HepG2 (cell line): ENCODE data around the gene STMN3. TPM values are rescaled to one million over a fixed set of nuclear protein-coding genes. Genes with fewer than 3 reads are reported as not detected.

ENCODE experiments used
- ATAC-seq: fragments of 200-7000 bp; cut with Tn5 transposase; 3 replicates; pipeline ENCODE4 v1.9.1; 2020; ENCODE audit warnings: mild to moderate bottlenecking, moderate library complexity
- BruUV-seq: library from RNA; stranded (reverse); fragments of 400-500 nt; replicated peaks from 2 replicates; lab custom pipeline; 2021; lab: Mats Ljungman, UMichigan
- CTCF ChIA-PET: fragments of 300-600 bp; formaldehyde crosslinking; extraction: SDS; loops from one replicate; lab custom pipeline; 2021; ENCODE audit warnings: low total read pairs, inconsistent platforms, low intra/inter-chr PET ratio; lab: Yijun Ruan, JAX
- POLR2A ChIA-PET: fragments of 350-600 bp; sonication (Branson Sonifier 250); formaldehyde crosslinking; loops from one replicate; lab custom pipeline; 2020; ENCODE audit warnings: antibody characterized with exemption, inconsistent platforms; lab: Yijun Ruan, JAX
- DNase-seq: peaks from one replicate; pipeline ENCODE4 v3.0.0-alpha.2; 2015; ENCODE audit warnings: low spot score
- FAIRE-seq: peaks from 3 replicates; lab custom pipeline; 2011; peaks lifted over from hg19 to GRCh38; lab: Jason Lieb, UNC
- H2AFZ ChIP-seq: one replicate; pipeline ENCODE4 v1.6.1; 2011; ENCODE audit warnings: low read length, inconsistent platforms
- H3K27ac ChIP-seq: fragments of 300-600 bp; 3 replicates; pipeline ENCODE4 v1.8.0; 2011; ENCODE audit warnings: mixed run types, mild to moderate bottlenecking, mixed read lengths, low read length, inconsistent platforms; ENCODE audit not compliant: insufficient read depth; ENCODE audit errors: extremely low read length
- H3K27me3 ChIP-seq, 2 experiments: fragments of 200-600 bp in 1 of 2; 2 replicates in 1 of 2; 3 replicates in 1 of 2; pipeline versions ENCODE4 v1.6.0 to v1.8.0; 2011; ENCODE audit warnings: low read length in 2 of 2, mild to moderate bottlenecking in 2 of 2, moderate library complexity in 2 of 2, inconsistent platforms in 1 of 2; ENCODE audit not compliant: insufficient read depth in 2 of 2, control insufficient read depth in 1 of 2
- H3K36me3 ChIP-seq, 2 experiments: fragments of 200-600 bp in 1 of 2; replicated peaks in 1 of 2; 2 replicates in 1 of 2; 3 replicates in 1 of 2; pipeline versions ENCODE4 v1.5.1 to v1.8.0; 2011; ENCODE audit warnings: low read length in 2 of 2, inconsistent platforms in 1 of 2; ENCODE audit not compliant: insufficient read depth in 2 of 2, control insufficient read depth in 1 of 2
- H3K4me1 ChIP-seq: 2 replicates; pipeline ENCODE4 v1.5.1; 2012; ENCODE audit warnings: low read length, inconsistent platforms; ENCODE audit not compliant: insufficient read depth
- H3K4me2 ChIP-seq: 2 replicates; pipeline ENCODE4 v1.6.0; 2011; ENCODE audit warnings: low read depth, low read length, inconsistent platforms
- H3K4me3 ChIP-seq, 3 experiments: fragments of 200-600 bp in 1 of 3; sonication (generic), shearing (Covaris generic) in 1 of 3; replicated peaks in 1 of 3; 2 replicates each; pipeline ENCODE4 v1.5.1; 2011 to 2016; ENCODE audit warnings: low read length in 3 of 3, inconsistent platforms in 2 of 3, low read depth in 2 of 3, mild to moderate bottlenecking in 2 of 3, control low read depth in 1 of 3, mixed read lengths in 1 of 3; ENCODE audit not compliant: insufficient read depth in 1 of 3
- H3K79me2 ChIP-seq: one replicate; pipeline ENCODE4 v1.6.1; 2011; ENCODE audit warnings: low read length, inconsistent platforms; ENCODE audit not compliant: insufficient read depth
- H3K9ac ChIP-seq: 2 replicates; pipeline ENCODE4 v1.6.0; 2011; ENCODE audit warnings: mild to moderate bottlenecking, low read depth, low read length, inconsistent platforms; ENCODE audit not compliant: insufficient read depth
- H3K9me3 ChIP-seq: 2 replicates; pipeline ENCODE4 v1.5.1; 2012; ENCODE audit warnings: mild to moderate bottlenecking, low read length
- H4K20me1 ChIP-seq: 2 replicates; pipeline ENCODE4 v1.6.0; 2011; ENCODE audit warnings: inconsistent platforms, mild to moderate bottlenecking, low read length, moderate library complexity; ENCODE audit not compliant: insufficient read depth
- AGO2 ChIP-seq: fragments of 200-400 bp; formaldehyde crosslinking; optimal IDR thresholded peaks from 2 replicates; pipeline ENCODE3; 2017; ENCODE audit warnings: mild to moderate bottlenecking, low read depth, low read length, moderate library complexity
- HOMEZ ChIP-seq: IDR thresholded peaks from 2 replicates; pipeline ENCODE4 v1.6.1; 2016; ENCODE audit warnings: low read depth
- KMT2B ChIP-seq: IDR thresholded peaks from 2 replicates; pipeline ENCODE4 v1.6.1; 2016; ENCODE audit warnings: missing genetic modification reagents, missing compliant biosample characterization
- POLR2A ChIP-seq, 2 experiments: IDR thresholded peaks; 2 replicates each; pipeline ENCODE4 v1.6.1; 2011; ENCODE audit warnings: low read depth in 2 of 2, low read length in 2 of 2, mild to moderate bottlenecking in 1 of 2, moderate library complexity in 1 of 2; ENCODE audit not compliant: insufficient read depth in 1 of 2
- REL ChIP-seq: sonication (generic); formaldehyde crosslinking; conservative IDR thresholded peaks from 2 replicates; pipeline ENCODE4 v1.8.0; 2022; ENCODE audit warnings: mild to moderate bottlenecking, missing genetic modification reagents, moderate library complexity
- RXRA ChIP-seq: sonication (generic); formaldehyde crosslinking; IDR thresholded peaks from 2 replicates; pipeline ENCODE4 v1.5.1; 2020; ENCODE audit warnings: missing genetic modification reagents
- SALL2 ChIP-seq: sonication (generic); formaldehyde crosslinking; IDR thresholded peaks from 2 replicates; pipeline ENCODE4 v1.8.1; 2023; ENCODE audit warnings: mild to moderate bottlenecking, missing genetic modification reagents, inconsistent platforms
- ZNF296 ChIP-seq: sonication (generic); formaldehyde crosslinking; conservative IDR thresholded peaks from 2 replicates; pipeline ENCODE4 v1.5.0; 2020; ENCODE audit warnings: mild to moderate bottlenecking, missing genetic modification reagents
- WGBS: methylation state at CpG from one replicate; pipeline ENCODE4 v1.1.6; 2017; ENCODE audit warnings: low lambda C conversion rate; 5-methylcytosine and 5-hydroxymethylcytosine counted together
- in situ Hi-C: cut with HindIII; loops from 2 replicates; pipeline ENCODE4 v1.10.0; 2017; ENCODE audit warnings: low pct_unique_long_range_greater_than_20kb; ENCODE audit not compliant: extremely low pct_ligation_motif_present
- intact Hi-C: fragments of 100-400 bp; cut with micrococcal nuclease; formaldehyde crosslinking; loops from one replicate; pipeline ENCODE4 v1.10.0; 2022; ENCODE audit not compliant: unreplicated experiment
- polyA plus RNA-seq, 8 experiments: library from polyadenylated mRNA; depleted of rRNA in 3 of 8; stranded (reverse) in 7 of 8; unstranded in 1 of 8; fragments of >200 nt; fragmentation: Illumina TruSeq in 4 of 8; extraction: Trizol in 4 of 8; gene quantifications; 2 replicates each; pipeline versions ENCODE4 v1.2.1 to v1.2.3, GENCODE V29; 2011 to 2016; ENCODE audit warnings: low read depth in 4 of 8, missing spikeins in 1 of 8, mixed read lengths in 1 of 8; ENCODE audit not compliant: insufficient read depth in 1 of 8
- total RNA-seq, 5 experiments: library from RNA; depleted of rRNA; stranded (reverse); fragments of >200 nt; fragmentation: Illumina TruSeq; extraction: Trizol; gene quantifications; 2 replicates each; pipeline ENCODE4 v1.2.3, GENCODE V29; 2016; ENCODE audit warnings: low read depth in 1 of 5

The STMN3 gene
- total and polyA plus RNA-seq, 2 of the 13 experiments (the other 11 are each of a cell fraction or from before 2014, with no cell fraction given), result 21.0 to 48.3 TPM

- in situ Hi-C loops (no loop called here), intact Hi-C loops (no loop called here)
- no peak overlapping the region for H3K4me2 ChIP-seq
- no peaks in the 10 kb centered on the region for H3K9me3 ChIP-seq
- no peaks in the 10 kb centered on the region for H3K27me3 ChIP-seq
- H3K27ac ChIP-seq, result no peak overlapping the region
- ATAC-seq, result no peak
- H2AFZ ChIP-seq, result no peak overlapping the region
- H3K36me3 ChIP-seq, result peaks cover 12 to 13% of the 10 kb centered on the region in 2 experiments; a peak in 4 of 5 replicates
- no peaks in the 10 kb centered on the region for H4K20me1 ChIP-seq
- no peak for FAIRE-seq
- WGBS, result 95% methylated on average over 21 of the region's 23 CpGs
- POLR2A ChIA-PET, result no interaction called here
- peaks cover 10% of the 10 kb centered on the region for H3K4me1 ChIP-seq
- BruUV-seq, result no TSS peak
- H3K79me2 ChIP-seq, result no peaks in the 10 kb centered on the region
- H3K9ac ChIP-seq, result no peak overlapping the region
- no peak for DNase-seq
- CTCF ChIA-PET, result no interaction called here
- TF ChIP-seq REL (no peak), KMT2B (no peak), RXRA (peak; percentile 6; the same call in 1 of the 2 replicates), POLR2A (IDR thresholded peaks at IDR 0.05; ENCODE audit: insufficient read depth in 1 of 2, low read depth in 2 of 2, low read length in 2 of 2) (peak in 1 of 2 experiments; percentile 25; a peak in 1 of 4 replicates), AGO2 (peak; percentile 77), SALL2 (CRISPR knock-in tag) (no peak), HOMEZ (CRISPR knock-in tag) (no peak), ZNF296 (no peak)
- H3K4me3 ChIP-seq, result no peak overlapping the region
These were observed 27.8 kb upstream of the STMN3 start for GRCh38 chr20:63680857-63681608.
